Measurements from ENCODE around the gene ZMYND8. TPM values are rescaled to one million over a fixed set of nuclear protein-coding genes. Genes with fewer than 3 reads are reported as not detected.
"Not testable (repeated sequence)": the region's sequence is repeated elsewhere in the genome, so short reads cannot be mapped to it uniquely, and the experiment has no call there.

ZMYND8 gene
- polyA plus RNA-seq, 1 donor from 2014 or later = 16.8 TPM

DNA sequence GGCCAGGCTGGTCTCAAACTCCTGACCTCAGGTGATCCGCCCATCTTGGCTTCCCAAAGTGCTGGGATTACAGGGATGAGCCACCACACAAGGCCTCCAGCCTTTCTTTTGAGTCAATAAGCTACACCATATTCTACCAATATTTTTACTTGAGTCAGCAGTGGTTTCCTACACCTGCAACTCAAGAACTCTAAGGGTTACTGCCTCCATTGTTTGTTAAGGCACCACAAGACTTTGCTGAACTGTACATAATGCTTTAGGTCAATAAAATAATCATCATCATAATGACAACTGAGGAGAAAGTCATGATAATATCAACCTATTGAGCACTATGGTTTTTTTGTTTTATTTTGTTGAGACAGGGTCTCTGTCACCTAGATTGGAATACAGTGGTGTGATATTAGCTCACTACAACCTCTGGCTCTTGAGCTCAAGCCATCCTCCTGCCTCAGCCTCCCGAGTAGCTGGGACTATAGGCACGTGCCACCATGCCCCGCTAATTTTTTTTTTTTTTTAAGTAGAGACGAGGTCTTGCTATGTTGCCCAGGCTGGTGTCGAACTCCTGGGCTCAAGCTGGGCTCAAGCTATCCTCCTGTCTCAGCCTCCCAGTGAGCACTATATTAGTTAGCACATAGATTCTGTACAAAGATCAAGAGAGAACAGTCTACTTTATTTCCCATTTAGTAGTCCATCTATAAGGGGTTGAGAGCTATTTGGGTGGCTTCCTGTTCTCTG, 34.9 kb upstream of the ZMYND8 start:
- Histone ChIP-seq H3K9me3 (ENCODE audit: low read length) (no peaks in the 10 kb centered on the region), H4K20me1 (ENCODE audit: insufficient read depth) (no peaks in the 10 kb centered on the region), H3K4me2 (ENCODE audit: low read length) (no peak overlapping the region), H2AFZ (ENCODE audit: low read depth, low read length) (no peak overlapping the region), H3K27ac (ENCODE audit: low read length) (no peak overlapping the region), H3K4me3 (ENCODE audit: low read length) (no peak overlapping the region), H3K27me3 (ENCODE audit: insufficient read depth, low read depth, low read length) (no peaks in the 10 kb centered on the region), H3K36me3 (ENCODE audit: insufficient read depth, low read length) (no peaks in the 10 kb centered on the region), H3K9ac (ENCODE audit: low read length) (no peak overlapping the region), H3K9me2 (ENCODE audit: insufficient read depth, low read length) (no peaks in the 10 kb centered on the region), H3K79me2 (replicated peaks; ENCODE audit: insufficient read depth, low read length) (no peaks in the 10 kb centered on the region), H3F3A (ENCODE audit: insufficient read depth, low read length, poor library complexity, severe bottlenecking) (no peaks in the 10 kb centered on the region)
- TF ChIP-seq SMC3 (conservative IDR thresholded peaks at IDR 0.05; ENCODE audit: poor library complexity) = no peak
- no peak for TF ChIP-seq TAF1 (IDR thresholded peaks at IDR 0.05; ENCODE audit: low read depth)
- TF ChIP-seq, protein P1, sequence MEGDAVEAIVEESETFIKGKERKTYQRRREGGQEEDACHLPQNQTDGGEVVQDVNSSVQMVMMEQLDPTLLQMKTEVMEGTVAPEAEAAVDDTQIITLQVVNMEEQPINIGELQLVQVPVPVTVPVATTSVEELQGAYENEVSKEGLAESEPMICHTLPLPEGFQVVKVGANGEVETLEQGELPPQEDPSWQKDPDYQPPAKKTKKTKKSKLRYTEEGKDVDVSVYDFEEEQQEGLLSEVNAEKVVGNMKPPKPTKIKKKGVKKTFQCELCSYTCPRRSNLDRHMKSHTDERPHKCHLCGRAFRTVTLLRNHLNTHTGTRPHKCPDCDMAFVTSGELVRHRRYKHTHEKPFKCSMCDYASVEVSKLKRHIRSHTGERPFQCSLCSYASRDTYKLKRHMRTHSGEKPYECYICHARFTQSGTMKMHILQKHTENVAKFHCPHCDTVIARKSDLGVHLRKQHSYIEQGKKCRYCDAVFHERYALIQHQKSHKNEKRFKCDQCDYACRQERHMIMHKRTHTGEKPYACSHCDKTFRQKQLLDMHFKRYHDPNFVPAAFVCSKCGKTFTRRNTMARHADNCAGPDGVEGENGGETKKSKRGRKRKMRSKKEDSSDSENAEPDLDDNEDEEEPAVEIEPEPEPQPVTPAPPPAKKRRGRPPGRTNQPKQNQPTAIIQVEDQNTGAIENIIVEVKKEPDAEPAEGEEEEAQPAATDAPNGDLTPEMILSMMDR (IDR thresholded peaks at IDR 0.05; ENCODE audit: poor library complexity, severe bottlenecking) = no peak
- no peak for TF ChIP-seq MXI1 (conservative IDR thresholded peaks at IDR 0.05; ENCODE audit: poor library complexity, severe bottlenecking)
- TF ChIP-seq, protein P2, sequence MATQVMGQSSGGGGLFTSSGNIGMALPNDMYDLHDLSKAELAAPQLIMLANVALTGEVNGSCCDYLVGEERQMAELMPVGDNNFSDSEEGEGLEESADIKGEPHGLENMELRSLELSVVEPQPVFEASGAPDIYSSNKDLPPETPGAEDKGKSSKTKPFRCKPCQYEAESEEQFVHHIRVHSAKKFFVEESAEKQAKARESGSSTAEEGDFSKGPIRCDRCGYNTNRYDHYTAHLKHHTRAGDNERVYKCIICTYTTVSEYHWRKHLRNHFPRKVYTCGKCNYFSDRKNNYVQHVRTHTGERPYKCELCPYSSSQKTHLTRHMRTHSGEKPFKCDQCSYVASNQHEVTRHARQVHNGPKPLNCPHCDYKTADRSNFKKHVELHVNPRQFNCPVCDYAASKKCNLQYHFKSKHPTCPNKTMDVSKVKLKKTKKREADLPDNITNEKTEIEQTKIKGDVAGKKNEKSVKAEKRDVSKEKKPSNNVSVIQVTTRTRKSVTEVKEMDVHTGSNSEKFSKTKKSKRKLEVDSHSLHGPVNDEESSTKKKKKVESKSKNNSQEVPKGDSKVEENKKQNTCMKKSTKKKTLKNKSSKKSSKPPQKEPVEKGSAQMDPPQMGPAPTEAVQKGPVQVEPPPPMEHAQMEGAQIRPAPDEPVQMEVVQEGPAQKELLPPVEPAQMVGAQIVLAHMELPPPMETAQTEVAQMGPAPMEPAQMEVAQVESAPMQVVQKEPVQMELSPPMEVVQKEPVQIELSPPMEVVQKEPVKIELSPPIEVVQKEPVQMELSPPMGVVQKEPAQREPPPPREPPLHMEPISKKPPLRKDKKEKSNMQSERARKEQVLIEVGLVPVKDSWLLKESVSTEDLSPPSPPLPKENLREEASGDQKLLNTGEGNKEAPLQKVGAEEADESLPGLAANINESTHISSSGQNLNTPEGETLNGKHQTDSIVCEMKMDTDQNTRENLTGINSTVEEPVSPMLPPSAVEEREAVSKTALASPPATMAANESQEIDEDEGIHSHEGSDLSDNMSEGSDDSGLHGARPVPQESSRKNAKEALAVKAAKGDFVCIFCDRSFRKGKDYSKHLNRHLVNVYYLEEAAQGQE (IDR thresholded peaks at IDR 0.05; ENCODE audit: borderline replicate concordance) = no peak

DNA sequence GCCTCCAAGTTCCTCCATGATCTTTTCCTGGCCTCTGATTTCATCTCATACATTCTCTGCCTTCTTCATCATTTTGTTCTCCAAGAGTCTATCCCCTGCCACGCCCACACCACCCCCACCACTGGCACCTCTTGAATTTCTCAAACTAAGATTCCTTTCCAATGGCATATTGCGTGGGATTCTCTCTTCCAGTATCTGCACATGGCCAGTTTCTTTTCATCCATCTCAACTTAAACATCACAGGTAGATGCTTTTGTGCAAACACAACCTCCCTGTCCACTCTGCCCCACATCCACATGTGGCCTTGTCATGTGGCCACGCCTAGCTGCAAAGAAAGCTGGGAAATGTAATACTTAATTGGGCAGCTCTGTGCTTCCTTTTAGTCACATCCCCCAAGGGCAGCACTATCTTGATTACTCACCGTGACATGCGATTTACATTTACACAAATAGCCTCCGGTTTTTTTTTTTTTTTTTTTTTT, 33.4 kb upstream of the ZMYND8 start:
- Histone ChIP-seq H3K27me3 (ENCODE audit: insufficient read depth, low read depth, low read length) (no peaks in the 10 kb centered on the region), H3F3A (ENCODE audit: insufficient read depth, low read length, poor library complexity, severe bottlenecking) (no peaks in the 10 kb centered on the region), H3K4me2 (ENCODE audit: low read length) (no peak overlapping the region), H4K20me1 (ENCODE audit: insufficient read depth) (no peaks in the 10 kb centered on the region), H3K4me3 (ENCODE audit: low read length) (no peak overlapping the region), H3K27ac (ENCODE audit: low read length) (no peak overlapping the region), H3K9me3 (ENCODE audit: low read length) (no peaks in the 10 kb centered on the region), H3K9me2 (ENCODE audit: insufficient read depth, low read length) (no peaks in the 10 kb centered on the region), H3K9ac (ENCODE audit: low read length) (no peak overlapping the region), H3K36me3 (ENCODE audit: insufficient read depth, low read length) (no peaks in the 10 kb centered on the region), H3K79me2 (replicated peaks; ENCODE audit: insufficient read depth, low read length) (no peaks in the 10 kb centered on the region), H2AFZ (ENCODE audit: low read depth, low read length) (no peak overlapping the region)
- TF ChIP-seq, protein P1 (IDR thresholded peaks at IDR 0.05; ENCODE audit: poor library complexity, severe bottlenecking) = no peak
- TF ChIP-seq POLR2AphosphoS5 (IDR thresholded peaks at IDR 0.05) (no peak), RAD21 (conservative IDR thresholded peaks at IDR 0.05) (no peak), MXI1 (conservative IDR thresholded peaks at IDR 0.05; ENCODE audit: poor library complexity, severe bottlenecking) (no peak), EP300 (conservative IDR thresholded peaks at IDR 0.05; ENCODE audit: poor library complexity, severe bottlenecking) (no peak)
- TF ChIP-seq, protein P2 (IDR thresholded peaks at IDR 0.05; ENCODE audit: borderline replicate concordance) = no peak

DNA sequence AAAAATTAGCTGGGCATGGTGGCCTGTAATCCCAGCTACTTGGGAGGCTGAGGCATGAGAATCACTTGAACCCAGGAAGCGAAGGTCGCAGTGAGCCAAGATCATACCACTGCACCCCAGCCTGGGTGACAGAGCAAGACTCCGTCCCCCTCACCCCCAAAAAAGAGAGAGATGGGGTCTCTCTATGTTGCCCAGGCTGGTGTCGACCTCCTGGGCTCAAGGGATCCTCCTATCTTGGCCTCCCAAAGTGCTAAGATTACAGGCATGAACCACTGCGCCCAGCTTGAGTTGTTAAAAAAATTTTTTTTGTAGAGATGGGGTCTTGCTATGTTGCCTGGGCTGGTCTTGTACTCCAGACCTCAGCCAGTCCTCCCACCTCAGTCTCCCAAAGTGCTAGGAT, 29.5 kb upstream of the ZMYND8 start:
- H3K9me3 ChIP-seq (ENCODE audit: low read length); H4K20me1 ChIP-seq (ENCODE audit: insufficient read depth): not testable (repeated sequence)

More for the DNA sequence above, 29.5 kb upstream of the ZMYND8 start:
- H3K27me3 ChIP-seq (ENCODE audit: insufficient read depth, low read depth, low read length); H2AFZ ChIP-seq (ENCODE audit: low read depth, low read length); H3F3A ChIP-seq (ENCODE audit: insufficient read depth, low read length, poor library complexity, severe bottlenecking); H3K4me2 ChIP-seq (ENCODE audit: low read length); H3K4me3 ChIP-seq (ENCODE audit: low read length); H3K9ac ChIP-seq (ENCODE audit: low read length); H3K27ac ChIP-seq (ENCODE audit: low read length); H3K9me2 ChIP-seq (ENCODE audit: insufficient read depth, low read length); H3K79me2 ChIP-seq (replicated peaks; ENCODE audit: insufficient read depth, low read length); H3K36me3 ChIP-seq (ENCODE audit: insufficient read depth, low read length): not testable (repeated sequence)
